ENCODE data around the gene ANKRD28.
"Not testable (repeated sequence)": the region's sequence is repeated elsewhere in the genome, so short reads cannot be mapped to it uniquely, and the experiment has no call there.

ANKRD28 gene

GRCh38 chr3:15768421-15769255 is 29.1 kb downstream of the ANKRD28 start:
- no peaks in the 10 kb centered on the region for H3K27me3 ChIP-seq (ENCODE audit: control insufficient read depth in 1 of 2, insufficient read depth in 2 of 2, low read length in 2 of 2)
- H3K4me3 ChIP-seq (ENCODE audit: low read depth in 1 of 2, low read length in 2 of 2) = no peak overlapping the region
- H3K36me3 ChIP-seq (ENCODE audit: insufficient read depth, low read length) = no peaks in the 10 kb centered on the region
- H3K9ac ChIP-seq (ENCODE audit: low read length) = no peak overlapping the region
- peaks cover 17% of the 10 kb centered on the region for H3K4me1 ChIP-seq (ENCODE audit: insufficient read depth, low read length)
- H3K27ac ChIP-seq (ENCODE audit: low read depth, low read length) = no peak overlapping the region
- no peaks in the 10 kb centered on the region for H3K9me3 ChIP-seq (ENCODE audit: low read length)

DNA sequence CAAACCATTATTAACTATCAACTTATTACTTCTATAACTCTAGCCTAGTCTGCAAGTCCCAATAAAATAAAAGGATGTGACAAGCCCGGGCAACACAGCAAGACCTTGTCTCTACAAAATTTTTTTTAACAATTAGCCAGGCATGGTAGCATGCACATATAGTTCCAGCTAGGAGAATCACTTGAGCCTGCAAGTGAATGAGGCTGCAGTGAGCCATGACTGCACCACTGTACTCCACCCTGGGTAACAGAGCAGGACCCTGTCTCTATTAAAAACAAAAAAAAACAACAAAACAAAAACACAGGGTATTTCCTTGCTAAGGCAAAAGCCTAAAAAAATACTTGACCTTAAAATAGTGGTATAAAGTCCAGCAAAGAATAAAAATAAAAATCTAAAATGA is 31.4 kb downstream of the ANKRD28 start:
- Histone ChIP-seq H3K9ac (ENCODE audit: low read length) (no peak overlapping the region), H3K27me3 (ENCODE audit: control insufficient read depth in 1 of 2, insufficient read depth in 2 of 2, low read length in 2 of 2) (no peaks in the 10 kb centered on the region), H3K9me3 (ENCODE audit: low read length) (no peaks in the 10 kb centered on the region), H3K36me3 (ENCODE audit: insufficient read depth, low read length) (no peaks in the 10 kb centered on the region), H3K27ac (ENCODE audit: low read depth, low read length) (no peak overlapping the region), H3K4me3 (ENCODE audit: low read depth in 1 of 2, low read length in 2 of 2) (no peak overlapping the region), H3K4me1 (ENCODE audit: insufficient read depth, low read length) (peaks cover 17% of the 10 kb centered on the region)

DNA sequence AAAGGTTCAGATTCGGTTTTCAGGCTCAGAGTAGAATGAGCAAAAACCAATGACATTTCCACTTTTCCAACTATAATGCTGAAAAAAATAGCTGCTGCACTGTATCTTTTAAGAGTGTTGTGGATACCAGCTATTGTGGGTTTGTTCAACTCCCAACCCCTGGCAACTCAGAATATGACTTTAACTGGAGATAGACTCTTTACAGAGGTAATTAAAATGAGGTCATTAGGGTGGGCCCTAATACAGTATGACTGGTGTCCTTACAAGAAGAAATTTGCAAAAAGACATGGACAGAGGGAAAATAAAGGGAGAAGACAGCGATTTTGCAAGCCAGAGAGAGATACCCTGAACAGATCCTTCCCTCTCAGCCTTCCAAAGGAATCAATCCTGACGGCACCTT is 39.5 kb downstream of the ANKRD28 start:
- Histone ChIP-seq H3K9me3 (ENCODE audit: low read length) (no peaks in the 10 kb centered on the region), H3K36me3 (ENCODE audit: insufficient read depth, low read length) (no peaks in the 10 kb centered on the region), H3K9ac (ENCODE audit: low read length) (no peak overlapping the region), H3K4me1 (ENCODE audit: insufficient read depth, low read length) (peaks cover 23% of the 10 kb centered on the region), H3K27ac (ENCODE audit: low read depth, low read length) (peak overlapping the region; percentile 45), H3K27me3 (ENCODE audit: control insufficient read depth in 1 of 2, insufficient read depth in 2 of 2, low read length in 2 of 2) (no peaks in the 10 kb centered on the region), H3K4me3 (ENCODE audit: low read depth in 1 of 2, low read length in 2 of 2) (no peak overlapping the region)

DNA sequence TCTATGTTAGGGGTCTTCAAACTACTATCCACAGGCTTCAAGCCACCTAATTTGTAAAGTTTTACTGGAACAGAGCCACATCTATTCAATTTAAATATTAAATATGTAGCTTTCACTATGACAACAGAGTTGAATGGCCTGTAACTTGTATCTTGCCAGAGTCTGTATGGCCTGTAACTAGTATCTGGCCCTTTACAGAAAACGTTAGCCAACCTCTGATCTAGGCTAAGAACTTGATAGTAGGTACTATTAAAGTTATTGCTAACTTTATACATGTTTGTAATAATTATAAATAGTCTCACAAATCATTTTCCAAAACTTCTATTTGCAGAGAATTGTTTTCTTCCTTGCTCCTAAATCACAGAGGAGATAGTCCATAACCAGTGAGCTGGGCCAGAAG is 40.0 kb downstream of the ANKRD28 start:
- H3K36me3 ChIP-seq (ENCODE audit: insufficient read depth, low read length) = no peaks in the 10 kb centered on the region
- peak overlapping the region; percentile 2 for H3K27ac ChIP-seq (ENCODE audit: low read depth, low read length)
- peaks cover 27% of the 10 kb centered on the region for H3K4me1 ChIP-seq (ENCODE audit: insufficient read depth, low read length)
- H3K9me3 ChIP-seq (ENCODE audit: low read length) = no peaks in the 10 kb centered on the region
- no peak overlapping the region for H3K9ac ChIP-seq (ENCODE audit: low read length)
- no peak overlapping the region for H3K4me3 ChIP-seq (ENCODE audit: low read depth in 1 of 2, low read length in 2 of 2)
- no peaks in the 10 kb centered on the region for H3K27me3 ChIP-seq (ENCODE audit: control insufficient read depth in 1 of 2, insufficient read depth in 2 of 2, low read length in 2 of 2)

- H3K9ac ChIP-seq (ENCODE audit: low read length) = no peak overlapping the region
- no peak overlapping the region for H3K27ac ChIP-seq (ENCODE audit: low read depth, low read length)
Observed at GRCh38 chr3:15756505-15756904, 41.3 kb downstream of the ANKRD28 start.

DNA sequence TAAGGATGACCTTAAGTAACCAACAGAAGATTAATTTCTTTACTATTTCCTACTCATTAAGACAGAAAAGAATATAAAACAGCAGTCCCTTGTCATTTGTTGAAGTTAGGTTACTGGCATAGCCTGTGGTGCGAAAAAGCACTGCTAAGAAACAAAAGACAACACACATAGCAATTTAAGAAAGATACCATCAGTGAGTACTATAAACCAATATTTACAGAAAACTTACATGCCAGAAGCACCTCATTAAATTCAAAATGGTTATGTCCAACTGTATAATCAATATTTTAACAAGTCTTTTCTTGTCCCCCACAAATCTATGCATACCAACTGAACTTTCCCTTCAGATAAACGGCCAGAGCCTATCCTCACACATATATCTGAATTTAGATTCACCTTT is 42.0 kb downstream of the ANKRD28 start:
- Histone ChIP-seq H3K4me1 (ENCODE audit: insufficient read depth, low read length) (peaks cover 35% of the 10 kb centered on the region), H3K9ac (ENCODE audit: low read length) (no peak overlapping the region), H3K27ac (ENCODE audit: low read depth, low read length) (no peak overlapping the region), H3K27me3 (ENCODE audit: control insufficient read depth in 1 of 2, insufficient read depth in 2 of 2, low read length in 2 of 2) (no peaks in the 10 kb centered on the region), H3K36me3 (ENCODE audit: insufficient read depth, low read length) (peaks cover 6% of the 10 kb centered on the region), H3K4me3 (ENCODE audit: low read depth in 1 of 2, low read length in 2 of 2) (no peak overlapping the region), H3K9me3 (ENCODE audit: low read length) (no peaks in the 10 kb centered on the region)

More at GRCh38 chr3:15756505-15756904, 41.3 kb downstream of the ANKRD28 start:
- H3K4me3 ChIP-seq (ENCODE audit: low read depth in 1 of 2, low read length in 2 of 2) = no peak overlapping the region
- no peaks in the 10 kb centered on the region for H3K36me3 ChIP-seq (ENCODE audit: insufficient read depth, low read length)
- peaks cover 35% of the 10 kb centered on the region for H3K4me1 ChIP-seq (ENCODE audit: insufficient read depth, low read length)
- no peaks in the 10 kb centered on the region for H3K27me3 ChIP-seq (ENCODE audit: control insufficient read depth in 1 of 2, insufficient read depth in 2 of 2, low read length in 2 of 2)
- H3K9me3 ChIP-seq (ENCODE audit: low read length) = no peaks in the 10 kb centered on the region

GRCh38 chr3:15755181-15755580 is 42.6 kb downstream of the ANKRD28 start:
- no peak overlapping the region for H3K9ac ChIP-seq (ENCODE audit: low read length)
- peaks cover 10% of the 10 kb centered on the region for H3K36me3 ChIP-seq (ENCODE audit: insufficient read depth, low read length)
- H3K9me3 ChIP-seq (ENCODE audit: low read length) = no peaks in the 10 kb centered on the region
- H3K4me1 ChIP-seq (ENCODE audit: insufficient read depth, low read length) = peaks cover 35% of the 10 kb centered on the region
- H3K27me3 ChIP-seq (ENCODE audit: control insufficient read depth in 1 of 2, insufficient read depth in 2 of 2, low read length in 2 of 2) = no peaks in the 10 kb centered on the region
- H3K27ac ChIP-seq (ENCODE audit: low read depth, low read length) = no peak overlapping the region
- H3K4me3 ChIP-seq (ENCODE audit: low read depth in 1 of 2, low read length in 2 of 2) = no peak overlapping the region

GRCh38 chr3:15754047-15754446 is 43.7 kb downstream of the ANKRD28 start:
- Histone ChIP-seq H3K27me3 (ENCODE audit: control insufficient read depth in 1 of 2, insufficient read depth in 2 of 2, low read length in 2 of 2) (no peaks in the 10 kb centered on the region), H3K36me3 (ENCODE audit: insufficient read depth, low read length) (peaks cover 10% of the 10 kb centered on the region), H3K4me3 (ENCODE audit: low read depth in 1 of 2, low read length in 2 of 2) (no peak overlapping the region), H3K9me3 (ENCODE audit: low read length) (no peaks in the 10 kb centered on the region), H3K9ac (ENCODE audit: low read length) (no peak overlapping the region), H3K27ac (ENCODE audit: low read depth, low read length) (no peak overlapping the region), H3K4me1 (ENCODE audit: insufficient read depth, low read length) (peaks cover 35% of the 10 kb centered on the region)

- Histone ChIP-seq H3K9me3 (ENCODE audit: low read length) (no peaks in the 10 kb centered on the region), H3K4me3 (ENCODE audit: low read depth in 1 of 2, low read length in 2 of 2) (no peak overlapping the region), H3K9ac (ENCODE audit: low read length) (no peak overlapping the region), H3K4me1 (ENCODE audit: insufficient read depth, low read length) (peaks cover 27% of the 10 kb centered on the region), H3K36me3 (ENCODE audit: insufficient read depth, low read length) (peaks cover 10% of the 10 kb centered on the region), H3K27ac (ENCODE audit: low read depth, low read length) (peak overlapping the region; percentile 54), H3K27me3 (ENCODE audit: control insufficient read depth in 1 of 2, insufficient read depth in 2 of 2, low read length in 2 of 2) (no peaks in the 10 kb centered on the region)
Observed at GRCh38 chr3:15753056-15753710, 44.6 kb downstream of the ANKRD28 start.

DNA sequence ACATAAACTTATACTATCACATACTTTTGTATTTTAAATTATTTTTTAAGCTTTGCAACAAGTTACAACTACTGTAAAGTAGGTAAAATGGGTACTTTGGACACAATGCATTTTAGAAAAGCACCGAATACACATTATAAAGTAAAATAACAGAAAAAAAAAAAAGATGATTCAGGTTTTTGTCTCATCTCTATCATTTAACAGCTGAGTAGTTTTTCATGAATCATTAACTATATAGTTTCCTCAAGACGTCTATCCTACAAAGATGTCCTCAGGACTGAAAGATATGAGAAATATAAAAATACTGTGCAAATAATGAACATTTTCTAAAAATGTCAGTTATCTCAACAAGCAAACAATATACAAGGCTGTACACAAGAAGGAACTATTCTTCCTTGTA is 46.9 kb downstream of the ANKRD28 start:
- Histone ChIP-seq H3K9ac (ENCODE audit: low read length) (no peak overlapping the region), H3K36me3 (ENCODE audit: insufficient read depth, low read length) (peaks cover 10% of the 10 kb centered on the region), H3K4me3 (ENCODE audit: low read depth in 1 of 2, low read length in 2 of 2) (no peak overlapping the region), H3K9me3 (ENCODE audit: low read length) (no peaks in the 10 kb centered on the region), H3K4me1 (ENCODE audit: insufficient read depth, low read length) (peaks cover 17% of the 10 kb centered on the region), H3K27me3 (ENCODE audit: control insufficient read depth in 1 of 2, insufficient read depth in 2 of 2, low read length in 2 of 2) (no peaks in the 10 kb centered on the region), H3K27ac (ENCODE audit: low read depth, low read length) (no peak overlapping the region)

GRCh38 chr3:15750143-15750542 is 47.6 kb downstream of the ANKRD28 start:
- no peaks in the 10 kb centered on the region for H3K9me3 ChIP-seq (ENCODE audit: low read length)
- no peaks in the 10 kb centered on the region for H3K27me3 ChIP-seq (ENCODE audit: control insufficient read depth in 1 of 2, insufficient read depth in 2 of 2, low read length in 2 of 2)
- H3K9ac ChIP-seq (ENCODE audit: low read length) = no peak overlapping the region
- no peak overlapping the region for H3K4me3 ChIP-seq (ENCODE audit: low read depth in 1 of 2, low read length in 2 of 2)
- H3K4me1 ChIP-seq (ENCODE audit: insufficient read depth, low read length) = peaks cover 13% of the 10 kb centered on the region
- peaks cover 10% of the 10 kb centered on the region for H3K36me3 ChIP-seq (ENCODE audit: insufficient read depth, low read length)
- H3K27ac ChIP-seq (ENCODE audit: low read depth, low read length) = no peak overlapping the region

DNA sequence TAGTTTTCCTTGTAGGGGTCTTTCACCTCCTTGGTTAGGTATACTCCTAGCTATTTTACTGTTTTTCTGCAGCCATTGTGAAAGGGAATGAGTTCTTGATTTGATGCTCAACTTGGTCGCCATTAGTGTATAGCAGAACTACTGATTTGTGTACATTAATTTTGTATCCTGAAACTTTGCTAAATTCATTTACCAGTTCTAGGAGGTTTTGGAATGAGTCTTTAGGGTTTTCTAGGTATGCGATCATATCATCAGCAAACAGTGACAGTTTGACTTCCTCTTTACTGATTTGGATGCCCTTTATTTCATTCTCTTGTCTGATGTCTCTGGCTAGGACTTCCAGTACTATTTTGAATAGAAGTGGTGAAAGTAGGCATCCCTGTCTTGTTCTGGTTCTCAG is 51.9 kb downstream of the ANKRD28 start:
- H3K27me3 ChIP-seq (ENCODE audit: control insufficient read depth in 1 of 2, insufficient read depth in 2 of 2, low read length in 2 of 2); H3K4me3 ChIP-seq (ENCODE audit: low read depth in 1 of 2, low read length in 2 of 2); H3K9ac ChIP-seq (ENCODE audit: low read length); H3K4me1 ChIP-seq (ENCODE audit: insufficient read depth, low read length); H3K27ac ChIP-seq (ENCODE audit: low read depth, low read length); H3K36me3 ChIP-seq (ENCODE audit: insufficient read depth, low read length); H3K9me3 ChIP-seq (ENCODE audit: low read length): not testable (repeated sequence)

All from muscle layer of colon (tissue), 2 donors.